BJ (cell line): ENCODE data around the gene PSMD8. TPM values are rescaled to one million over a fixed set of nuclear protein-coding genes. Genes with fewer than 3 reads are reported as not detected.

ENCODE experiments used
- CTCF ChIA-PET: fragments of 350-600 bp; formaldehyde crosslinking; extraction: SDS; loops from one replicate; lab custom pipeline; 2021; ENCODE audit warnings: antibody characterized with exemption, inconsistent platforms; lab: Yijun Ruan, JAX
- POLR2A ChIA-PET: fragments of 300-600 bp; sonication (Branson Sonifier 250); formaldehyde crosslinking; extraction: SDS; loops from one replicate; lab custom pipeline; 2021; ENCODE audit warnings: antibody characterized with exemption; lab: Charles Lee
- DNase-seq: peaks from one replicate; pipeline ENCODE4 v3.0.0-alpha.2; 2011; ENCODE audit warnings: low read depth
- H3K27me3 ChIP-seq: 2 replicates; pipeline ENCODE4 v1.6.0; 2011; ENCODE audit warnings: low read length; ENCODE audit not compliant: control insufficient read depth, insufficient read depth
- H3K36me3 ChIP-seq: 2 replicates; pipeline ENCODE4 v1.5.1; 2011; ENCODE audit warnings: low read length; ENCODE audit not compliant: control insufficient read depth, insufficient read depth
- H3K4me3 ChIP-seq: 2 replicates; pipeline ENCODE4 v1.5.1; 2011; ENCODE audit warnings: low read depth, mild to moderate bottlenecking, control low read depth, low read length
- CTCF ChIP-seq: IDR thresholded peaks from 2 replicates; pipeline ENCODE4 v1.5.1; 2011; ENCODE audit warnings: low read depth, mild to moderate bottlenecking, control low read depth, inconsistent platforms, low read length, moderate library complexity; ENCODE audit not compliant: insufficient read depth
- polyA plus RNA-seq: library from polyadenylated mRNA; depleted of rRNA; stranded (reverse); fragments of >200 nt; gene quantifications from 2 replicates; pipeline ENCODE4 v1.2.3, GENCODE V29; 2011

PSMD8 gene
- polyA plus RNA-seq, 1 experiment = 662 TPM

GRCh38 chr19:38355728-38356725 is 18.3 kb upstream of the PSMD8 start:
- ChIA-PET CTCF (no interaction called here), POLR2A (no interaction called here)
- TF ChIP-seq CTCF = no peak
- DNase-seq = no peak
- Histone ChIP-seq H3K27me3 (peaks cover 15% of the 10 kb centered on the region), H3K36me3 (no peaks in the 10 kb centered on the region), H3K4me3 (no peak overlapping the region)

- no peak for TF ChIP-seq CTCF
- DNase-seq = no peak
- H3K27me3 ChIP-seq = peaks cover 15% of the 10 kb centered on the region
- H3K4me3 ChIP-seq = no peak overlapping the region
- CTCF ChIA-PET = interaction anchor here (0.7 to 1.4 kb wide), 3 partner anchors 25 to 30 kb away, joined by 3 read pairs; partner anchors contain the start of gene GGN
- no peaks in the 10 kb centered on the region for H3K36me3 ChIP-seq
- POLR2A ChIA-PET = no interaction called here
Observed at GRCh38 chr19:38358071-38358470, 16.3 kb upstream of the PSMD8 start.

GRCh38 chr19:38359242-38360021 is 14.9 kb upstream of the PSMD8 start:
- no peak overlapping the region for H3K4me3 ChIP-seq
- TF ChIP-seq CTCF = no peak
- no peaks in the 10 kb centered on the region for H3K36me3 ChIP-seq
- H3K27me3 ChIP-seq = peaks cover 15% of the 10 kb centered on the region
- CTCF ChIA-PET = interaction anchor here (1.4 kb wide), 1 partner anchor 24 kb away, joined by 3 read pairs; no protein-coding TSS in a partner anchor
- POLR2A ChIA-PET = no interaction called here
- no peak for DNase-seq

GRCh38 chr19:38360351-38360750 is 14.0 kb upstream of the PSMD8 start:
- no peak overlapping the region for H3K4me3 ChIP-seq
- POLR2A ChIA-PET = no interaction called here

More at GRCh38 chr19:38360351-38360750, 14.0 kb upstream of the PSMD8 start:
- CTCF ChIA-PET = interaction anchor here (1.3 kb wide), 1 partner anchor 9 kb away, joined by 4 read pairs; no protein-coding TSS in a partner anchor
- Histone ChIP-seq H3K36me3 (no peaks in the 10 kb centered on the region), H3K27me3 (peaks cover 15% of the 10 kb centered on the region)
- no peak for DNase-seq
- no peak for TF ChIP-seq CTCF
